HG02798 (cell line): Measurements from ENCODE around the gene CPT1B.

ENCODE experiments used
- ATAC-seq: cut with Tn5 transposase; IDR thresholded peaks from one replicate; pipeline ENCODE4 v1.9.1; 2021; ENCODE audit warnings: mild to moderate bottlenecking; ENCODE audit not compliant: unreplicated experiment, poor library complexity

Gene CPT1B

GRCh38 chr22:50530877-50531545 is 47.2 kb downstream of the CPT1B start:
- ATAC-seq: no peak

- no peak for ATAC-seq
These were observed 47.7 kb downstream of the CPT1B start for GRCh38 chr22:50530580-50530876.

GRCh38 chr22:50529897-50530579 is 48.2 kb downstream of the CPT1B start, which contains the start of gene TYMP:
Gene TYMP, minus strand, starts transcription at chr22:50530012. Its CDS starts 303 bp downstream, at chr22:50529709.
- ATAC-seq: peak; percentile 24

GRCh38 chr22:50529416-50529896 is 48.8 kb downstream of the CPT1B start:
- ATAC-seq: no peak

DNA sequence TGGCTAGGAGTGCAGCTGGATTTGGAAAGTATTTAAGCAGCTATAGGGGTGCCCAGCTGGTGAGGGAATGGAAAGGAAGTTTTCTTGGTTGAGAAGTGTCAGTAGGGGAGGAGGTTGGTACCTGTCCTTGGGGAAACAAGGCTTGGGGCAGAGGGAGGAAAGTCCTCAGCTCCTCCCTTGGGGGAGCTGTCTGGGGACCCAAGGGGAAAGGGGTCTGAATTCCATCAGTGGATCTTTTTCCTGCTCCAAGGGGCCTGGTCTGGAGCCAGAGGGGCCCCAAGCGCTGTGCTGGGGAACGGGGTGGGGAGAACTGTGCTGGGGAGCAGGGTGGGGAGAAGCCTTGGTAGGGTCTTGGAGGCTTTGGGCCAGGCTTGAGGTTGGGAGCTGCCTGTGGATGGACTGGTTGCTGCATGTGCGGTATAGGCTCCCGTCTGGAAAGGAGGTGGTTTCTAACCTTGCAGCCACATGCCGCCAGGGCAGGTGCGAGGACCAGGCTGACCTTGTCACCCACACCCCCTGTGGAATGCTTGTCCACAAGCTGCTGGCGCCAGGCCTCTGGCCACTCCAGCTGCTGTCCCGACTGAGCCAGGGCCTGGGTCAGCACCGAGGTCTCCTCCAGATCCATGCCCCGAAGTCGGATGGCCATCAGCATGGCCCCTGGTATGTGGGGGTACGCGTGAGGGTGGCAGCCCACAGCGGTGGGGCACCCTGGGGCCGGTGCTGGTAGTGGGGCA is 49.4 kb downstream of the CPT1B start:
- ATAC-seq: no peak

- no peak for ATAC-seq
These were observed 50.1 kb downstream of the CPT1B start for GRCh38 chr22:50527921-50528681.

DNA sequence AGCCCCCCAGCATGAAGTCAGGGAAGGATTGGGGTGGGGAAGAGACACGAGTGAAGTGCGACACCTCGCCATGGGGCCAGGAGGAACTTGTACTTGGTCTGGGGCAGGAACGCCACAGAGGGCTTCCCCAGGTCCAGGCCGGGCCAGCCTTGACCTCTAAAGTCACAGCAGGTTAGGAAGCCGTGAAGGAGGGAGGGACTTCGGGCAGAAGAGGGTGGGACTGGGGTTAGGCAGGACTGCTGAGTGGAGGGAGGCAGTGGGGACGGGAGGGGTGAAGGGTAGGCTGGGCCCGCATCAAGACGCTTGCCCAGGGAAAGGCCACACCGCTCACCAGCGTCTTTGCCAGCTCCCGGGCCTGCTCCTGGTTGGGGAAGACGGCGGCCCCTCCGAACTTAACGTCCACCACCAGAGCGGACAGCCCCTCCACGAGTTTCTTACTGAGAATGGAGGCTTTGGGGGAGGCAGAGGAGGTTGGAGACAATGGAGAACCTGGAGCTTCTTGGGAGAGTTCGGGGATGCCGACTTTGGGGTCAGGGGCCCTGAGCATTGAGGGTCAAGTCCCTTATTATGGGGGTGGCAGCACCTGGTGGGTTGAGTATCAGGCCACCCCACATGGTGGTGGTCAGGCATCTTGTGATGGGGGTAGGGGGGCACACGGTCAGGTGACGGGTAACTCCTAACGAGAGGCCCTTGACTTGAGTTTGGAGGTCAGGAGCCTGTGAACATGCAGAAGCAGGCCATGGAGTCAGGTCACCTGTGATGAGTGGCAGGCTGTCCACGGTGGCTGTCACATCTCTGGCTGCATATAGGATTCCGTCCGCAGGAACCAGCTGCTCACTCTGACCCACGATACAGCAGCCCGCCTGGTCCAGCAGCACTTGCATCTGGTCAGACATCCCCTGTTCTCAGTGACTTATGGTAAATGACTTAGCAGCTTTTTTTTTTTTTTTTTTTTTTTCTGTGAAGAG is 51.1 kb downstream of the CPT1B start:
- no peak for ATAC-seq

DNA sequence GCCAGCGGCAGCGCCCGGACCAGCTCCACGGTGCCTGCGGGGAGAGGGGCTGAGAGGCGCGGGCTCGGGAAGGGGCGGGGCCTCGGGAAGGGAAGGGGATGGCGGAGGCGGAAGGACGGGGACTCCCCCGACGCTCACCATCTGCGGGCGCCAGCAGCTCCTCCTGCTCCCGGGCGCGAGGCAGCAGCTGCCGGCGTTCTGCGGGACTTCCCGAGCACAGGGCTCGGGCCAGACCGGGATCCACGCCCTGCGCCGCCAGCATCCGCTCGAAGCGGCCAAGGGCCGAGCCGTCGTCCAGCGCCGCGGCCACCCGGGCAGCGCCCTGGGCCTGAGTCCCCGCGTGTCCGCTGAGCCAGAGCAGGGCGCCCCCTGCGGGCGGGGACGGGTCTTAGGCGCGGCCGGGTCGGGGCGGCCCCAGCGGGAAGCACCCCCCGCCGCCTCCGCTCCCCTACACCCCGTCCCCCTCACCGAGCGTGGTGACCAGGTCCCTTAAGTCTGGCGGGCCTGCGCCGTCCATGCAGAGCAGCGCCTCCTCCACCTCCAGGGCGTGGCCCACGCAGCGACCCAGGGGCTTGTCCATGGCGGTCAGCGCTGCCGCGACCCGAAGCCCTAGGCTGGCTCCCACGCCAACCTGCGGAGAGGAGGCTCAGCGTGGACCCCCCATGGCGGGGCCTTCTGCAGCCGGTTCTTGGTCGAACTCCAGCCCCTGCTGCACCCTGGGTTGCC is 52.0 kb downstream of the CPT1B start:
- peak; percentile 34 for ATAC-seq

GRCh38 chr22:50525858-50526107 is 52.4 kb downstream of the CPT1B start:
- ATAC-seq: no peak

DNA sequence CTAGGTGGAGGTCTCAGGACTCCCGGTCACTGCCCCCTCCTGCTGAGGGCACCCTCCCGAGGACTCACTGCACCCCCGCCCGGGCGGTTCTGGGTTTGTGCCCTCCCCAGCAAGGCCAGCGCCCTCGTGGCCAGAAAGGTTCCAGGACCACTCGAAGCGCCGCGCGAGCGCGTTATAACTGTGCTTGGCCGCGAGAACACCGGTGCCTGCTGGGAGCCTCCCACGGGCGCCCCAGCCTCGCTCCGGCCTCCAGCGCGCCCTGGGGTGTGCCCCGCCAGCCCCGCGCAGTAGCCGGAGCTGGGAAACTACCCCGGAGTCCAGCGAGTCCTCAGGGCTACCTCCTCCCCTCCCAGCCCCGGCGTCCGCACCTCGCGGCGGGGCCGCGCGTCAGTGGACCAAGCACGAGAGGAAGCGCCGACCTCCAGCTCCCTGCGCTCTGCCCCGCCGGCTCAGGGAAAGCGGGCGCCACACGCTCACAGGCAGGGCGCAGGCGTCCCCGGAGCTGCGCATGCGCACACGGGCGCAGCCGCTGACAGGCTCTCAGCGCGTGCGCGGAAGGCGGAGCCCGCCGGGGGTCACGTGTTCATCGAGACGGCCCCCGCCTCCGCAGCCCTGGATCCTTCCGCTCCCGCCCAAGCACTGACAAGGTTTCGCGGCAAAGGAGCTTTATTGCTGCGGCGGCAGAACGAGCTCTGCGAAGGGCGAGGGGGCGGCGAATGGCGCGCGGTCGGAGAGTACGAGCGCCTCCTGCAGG is 52.9 kb downstream of the CPT1B start, which contains the start of gene SCO2:
Gene SCO2 (minus strand): TSS at position 495 of the 754 bp plus-strand sequence. CDS start 1,187 bp downstream, outside the sequence.
- peak; percentile 50 for ATAC-seq

GRCh38 chr22:50524676-50525103 is 53.5 kb downstream of the CPT1B start:
- no peak for ATAC-seq

DNA sequence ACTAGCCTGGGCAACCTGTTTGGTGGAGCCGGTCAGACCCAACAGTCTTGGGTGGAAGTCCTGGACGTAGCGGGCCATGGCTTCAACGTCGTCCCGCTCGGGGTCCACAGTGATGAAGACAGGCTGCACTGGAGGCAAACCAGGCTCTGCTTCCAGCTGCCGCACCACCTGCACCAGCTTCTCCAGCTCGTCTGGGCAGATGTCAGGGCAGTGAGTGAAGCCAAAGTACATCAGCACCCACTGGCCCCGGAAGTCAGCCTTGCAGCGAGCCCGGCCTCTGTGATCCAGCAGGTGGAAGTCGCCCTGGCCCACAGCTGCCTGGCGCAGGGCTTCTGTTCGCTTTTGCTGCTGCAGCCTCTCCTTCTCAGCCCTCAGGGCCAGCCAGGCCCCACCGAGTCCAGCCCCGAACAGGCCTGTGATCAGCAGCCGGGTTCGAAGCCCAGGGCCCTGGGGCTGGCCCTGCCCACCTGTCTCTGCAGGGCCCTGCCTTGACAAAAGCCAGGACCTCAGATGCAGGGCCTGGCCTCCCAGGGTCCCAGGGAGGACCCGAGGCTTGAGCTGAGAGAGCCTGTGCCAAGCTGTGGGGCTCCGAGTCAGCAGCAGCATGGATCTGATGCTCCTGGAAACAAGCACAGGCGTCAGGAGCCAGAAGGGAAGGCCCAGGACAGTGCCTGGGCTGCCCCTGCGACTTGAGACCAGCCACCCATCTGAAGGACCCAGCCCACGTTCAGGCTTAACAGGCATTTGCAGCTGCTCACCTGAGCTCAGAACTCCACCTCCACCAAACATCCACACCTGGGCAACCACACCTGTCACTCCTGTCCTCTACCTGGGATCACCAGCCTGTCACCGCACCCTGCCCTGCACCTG is 54.2 kb downstream of the CPT1B start:
- no peak for ATAC-seq

- ATAC-seq: no peak
These were observed 54.8 kb downstream of the CPT1B start for GRCh38 chr22:50523458-50523805.

DNA sequence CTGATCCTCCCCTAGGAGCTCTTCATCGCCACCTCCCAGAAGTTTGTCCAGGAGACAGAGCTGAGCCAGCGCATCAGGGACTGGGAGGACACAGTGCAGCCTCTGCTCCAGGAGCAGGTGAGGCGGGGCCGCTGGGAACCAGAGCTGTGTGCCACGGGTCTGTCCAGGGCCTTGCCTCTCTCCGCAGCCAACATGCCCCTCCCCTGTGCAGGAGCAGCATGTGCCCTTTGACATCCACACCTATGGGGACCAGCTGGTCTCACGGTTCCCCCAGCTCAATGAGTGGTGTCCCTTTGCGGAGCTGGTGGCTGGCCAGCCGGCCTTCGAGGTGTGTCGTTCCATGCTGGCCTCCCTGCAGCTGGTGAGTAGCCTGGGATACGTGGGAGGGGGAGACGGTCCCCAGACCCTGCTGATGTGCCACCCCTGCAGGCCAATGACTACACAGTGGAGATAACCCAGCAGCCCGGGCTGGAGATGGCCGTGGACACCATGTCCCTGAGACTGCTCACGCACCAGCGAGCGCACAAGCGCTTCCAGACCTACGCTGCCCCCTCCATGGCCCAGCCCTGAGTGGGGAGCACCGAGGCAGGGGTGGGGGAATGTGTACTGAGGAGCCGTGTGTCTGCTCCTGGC is 55.3 kb downstream of the CPT1B start:
- no peak for ATAC-seq

GRCh38 chr22:50522208-50522805 is 55.9 kb downstream of the CPT1B start:
- no peak for ATAC-seq

DNA sequence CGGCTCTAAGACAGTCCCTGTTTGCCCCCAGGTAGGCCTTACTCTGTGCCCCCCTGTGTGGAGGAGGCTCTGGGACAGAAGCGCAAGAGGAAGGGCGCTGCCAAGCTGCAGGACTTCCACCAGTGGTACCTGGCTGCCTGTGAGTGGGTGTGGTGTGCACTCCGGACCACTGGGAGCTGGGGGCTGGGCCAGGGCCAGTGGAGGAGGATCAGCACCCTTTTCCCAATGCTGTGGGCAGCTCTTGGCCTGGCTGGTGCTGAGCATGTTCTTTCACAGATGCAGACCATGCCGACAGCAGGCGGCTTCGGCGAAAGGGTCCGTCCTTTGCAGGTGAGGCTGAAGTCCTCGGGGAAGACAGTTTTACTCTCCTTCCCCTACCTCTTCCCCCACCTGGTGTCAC is 56.5 kb downstream of the CPT1B start:
- ATAC-seq: no peak
